ENCODE measurements around the gene DAD1.

- TF ChIP-seq E2F6 (IDR thresholded peaks at IDR 0.05) (no peak), KDM5A (IDR thresholded peaks at IDR 0.05; ENCODE audit: low read length) (no peak), CBX5 (IDR thresholded peaks at IDR 0.05; ENCODE audit: low read depth, low read length) (no peak), CHD2 (IDR thresholded peaks at IDR 0.05; ENCODE audit: low read length) (no peak), POLR2A (IDR thresholded peaks at IDR 0.05; ENCODE audit: control extremely low read depth in 1 of 2, low read depth in 2 of 2, low read length in 2 of 2) (no peak), CTCF (IDR thresholded peaks at IDR 0.05; ENCODE audit: control extremely low read depth in 1 of 3, insufficient read depth in 1 of 3, low read depth in 1 of 3, low read length in 3 of 3) (no peak), JUND (IDR thresholded peaks at IDR 0.05; ENCODE audit: low read length) (no peak), SP1 (IDR thresholded peaks at IDR 0.05; ENCODE audit: low read depth, low read length) (no peak), POLR2AphosphoS5 (IDR thresholded peaks at IDR 0.05; ENCODE audit: low read depth, low read length) (no peak), ASH2L (IDR thresholded peaks at IDR 0.05; ENCODE audit: low read length) (no peak), RAD21 (IDR thresholded peaks at IDR 0.05 in 1 of 2, conservative IDR thresholded peaks at IDR 0.05 in 1 of 2; ENCODE audit: low read depth in 2 of 2, low read length in 2 of 2) (no peak), EP300 (IDR thresholded peaks at IDR 0.05; ENCODE audit: borderline replicate concordance in 1 of 2, low read depth in 2 of 2, low read length in 2 of 2) (no peak), HDAC6 (IDR thresholded peaks at IDR 0.05; ENCODE audit: low read depth, low read length) (no peak), TAF1 (IDR thresholded peaks at IDR 0.05; ENCODE audit: low read depth, low read length) (no peak)
Measured at GRCh38 chr14:22607291-22607690, 18.3 kb upstream of the DAD1 start.
